ENCODE measurements around the gene NEUROG3.

NEUROG3 gene

GRCh38 chr10:69583106-69583505 is 9.9 kb upstream of the NEUROG3 start:
- Histone ChIP-seq H3K9me3 (no peaks in the 10 kb centered on the region), H3K27me3 (peaks cover 87% of the 10 kb centered on the region), H3K27ac (no peak overlapping the region), H3K4me3 (ENCODE audit: low read depth in 1 of 2, low read length in 1 of 2) (no peak overlapping the region), H3K4me1 (ENCODE audit: control insufficient read depth in 1 of 2, insufficient read depth in 1 of 2, low read depth in 1 of 2, low read length in 1 of 2) (no peaks in the 10 kb centered on the region), H3K36me3 (no peaks in the 10 kb centered on the region)
- TF ChIP-seq, protein P1, sequence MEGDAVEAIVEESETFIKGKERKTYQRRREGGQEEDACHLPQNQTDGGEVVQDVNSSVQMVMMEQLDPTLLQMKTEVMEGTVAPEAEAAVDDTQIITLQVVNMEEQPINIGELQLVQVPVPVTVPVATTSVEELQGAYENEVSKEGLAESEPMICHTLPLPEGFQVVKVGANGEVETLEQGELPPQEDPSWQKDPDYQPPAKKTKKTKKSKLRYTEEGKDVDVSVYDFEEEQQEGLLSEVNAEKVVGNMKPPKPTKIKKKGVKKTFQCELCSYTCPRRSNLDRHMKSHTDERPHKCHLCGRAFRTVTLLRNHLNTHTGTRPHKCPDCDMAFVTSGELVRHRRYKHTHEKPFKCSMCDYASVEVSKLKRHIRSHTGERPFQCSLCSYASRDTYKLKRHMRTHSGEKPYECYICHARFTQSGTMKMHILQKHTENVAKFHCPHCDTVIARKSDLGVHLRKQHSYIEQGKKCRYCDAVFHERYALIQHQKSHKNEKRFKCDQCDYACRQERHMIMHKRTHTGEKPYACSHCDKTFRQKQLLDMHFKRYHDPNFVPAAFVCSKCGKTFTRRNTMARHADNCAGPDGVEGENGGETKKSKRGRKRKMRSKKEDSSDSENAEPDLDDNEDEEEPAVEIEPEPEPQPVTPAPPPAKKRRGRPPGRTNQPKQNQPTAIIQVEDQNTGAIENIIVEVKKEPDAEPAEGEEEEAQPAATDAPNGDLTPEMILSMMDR (IDR thresholded peaks at IDR 0.05): no peak

DNA sequence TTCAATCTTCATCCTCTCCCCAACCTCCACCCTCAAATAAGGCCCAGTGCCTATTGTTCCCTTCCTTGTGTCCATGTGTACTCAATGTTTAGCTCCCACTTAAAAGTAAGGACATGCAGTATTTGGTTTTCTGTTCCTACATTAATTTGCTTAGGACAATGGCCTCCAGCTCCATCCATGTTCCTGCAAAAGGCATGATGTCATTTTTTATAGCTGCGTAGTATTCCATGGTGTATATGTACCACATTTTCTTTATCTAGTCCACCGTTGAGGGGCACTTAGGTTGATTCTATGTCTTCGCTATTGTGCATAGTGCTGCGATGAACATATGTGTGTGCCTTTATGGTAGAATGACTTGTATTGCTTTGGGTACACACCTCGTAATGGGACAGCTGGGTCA is 7.2 kb upstream of the NEUROG3 start:
- Histone ChIP-seq H3K36me3 (no peaks in the 10 kb centered on the region), H3K27ac (no peak overlapping the region), H3K27me3 (peaks cover 96% of the 10 kb centered on the region), H3K4me3 (ENCODE audit: low read depth in 1 of 2, low read length in 1 of 2) (no peak overlapping the region), H3K4me1 (ENCODE audit: control insufficient read depth in 1 of 2, insufficient read depth in 1 of 2, low read depth in 1 of 2, low read length in 1 of 2) (no peaks in the 10 kb centered on the region), H3K9me3 (no peaks in the 10 kb centered on the region)
- TF ChIP-seq, protein P1 (IDR thresholded peaks at IDR 0.05): no peak

GRCh38 chr10:69579464-69580060 is 6.3 kb upstream of the NEUROG3 start:
- TF ChIP-seq, protein P1 (IDR thresholded peaks at IDR 0.05): no peak
- Histone ChIP-seq H3K4me3 (ENCODE audit: low read depth in 1 of 2, low read length in 1 of 2) (no peak overlapping the region), H3K9me3 (no peaks in the 10 kb centered on the region), H3K27ac (no peak overlapping the region), H3K27me3 (peaks cover 98% of the 10 kb centered on the region), H3K36me3 (no peaks in the 10 kb centered on the region), H3K4me1 (ENCODE audit: control insufficient read depth in 1 of 2, insufficient read depth in 1 of 2, low read depth in 1 of 2, low read length in 1 of 2) (no peaks in the 10 kb centered on the region)

DNA sequence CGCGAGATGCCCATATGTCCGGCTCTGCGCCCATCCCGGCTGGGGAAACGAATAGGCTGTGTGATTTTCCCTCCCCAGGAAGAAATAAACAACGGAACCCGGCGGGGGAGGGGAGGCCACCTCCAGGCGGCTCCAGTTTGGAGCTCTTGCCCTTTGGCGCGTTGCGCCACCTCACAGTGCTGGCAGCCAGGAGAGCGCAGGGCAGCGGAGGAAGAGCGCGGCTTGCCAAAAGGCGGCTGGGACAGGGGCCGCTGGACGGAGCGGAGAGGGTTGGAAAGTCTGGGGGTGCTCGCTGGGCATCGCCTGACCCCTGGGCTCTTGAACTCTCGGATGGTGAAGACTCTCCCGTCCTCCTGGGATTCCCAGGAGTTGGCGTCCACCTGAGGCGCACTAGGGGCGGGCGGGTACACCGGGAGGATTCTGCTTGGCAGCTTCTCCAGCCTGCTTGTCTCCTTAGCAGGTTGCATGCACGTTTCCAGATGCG is 5.3 kb upstream of the NEUROG3 start:
- H3K36me3 ChIP-seq: no peaks in the 10 kb centered on the region
- H3K9me3 ChIP-seq: no peaks in the 10 kb centered on the region
- H3K27me3 ChIP-seq: peaks cover 99% of the 10 kb centered on the region
- TF ChIP-seq, protein P1 (IDR thresholded peaks at IDR 0.05): no peak
- H3K4me1 ChIP-seq (ENCODE audit: control insufficient read depth in 1 of 2, insufficient read depth in 1 of 2, low read depth in 1 of 2, low read length in 1 of 2): no peaks in the 10 kb centered on the region
- no peak overlapping the region for H3K27ac ChIP-seq
- no peak overlapping the region for H3K4me3 ChIP-seq (ENCODE audit: low read depth in 1 of 2, low read length in 1 of 2)

DNA sequence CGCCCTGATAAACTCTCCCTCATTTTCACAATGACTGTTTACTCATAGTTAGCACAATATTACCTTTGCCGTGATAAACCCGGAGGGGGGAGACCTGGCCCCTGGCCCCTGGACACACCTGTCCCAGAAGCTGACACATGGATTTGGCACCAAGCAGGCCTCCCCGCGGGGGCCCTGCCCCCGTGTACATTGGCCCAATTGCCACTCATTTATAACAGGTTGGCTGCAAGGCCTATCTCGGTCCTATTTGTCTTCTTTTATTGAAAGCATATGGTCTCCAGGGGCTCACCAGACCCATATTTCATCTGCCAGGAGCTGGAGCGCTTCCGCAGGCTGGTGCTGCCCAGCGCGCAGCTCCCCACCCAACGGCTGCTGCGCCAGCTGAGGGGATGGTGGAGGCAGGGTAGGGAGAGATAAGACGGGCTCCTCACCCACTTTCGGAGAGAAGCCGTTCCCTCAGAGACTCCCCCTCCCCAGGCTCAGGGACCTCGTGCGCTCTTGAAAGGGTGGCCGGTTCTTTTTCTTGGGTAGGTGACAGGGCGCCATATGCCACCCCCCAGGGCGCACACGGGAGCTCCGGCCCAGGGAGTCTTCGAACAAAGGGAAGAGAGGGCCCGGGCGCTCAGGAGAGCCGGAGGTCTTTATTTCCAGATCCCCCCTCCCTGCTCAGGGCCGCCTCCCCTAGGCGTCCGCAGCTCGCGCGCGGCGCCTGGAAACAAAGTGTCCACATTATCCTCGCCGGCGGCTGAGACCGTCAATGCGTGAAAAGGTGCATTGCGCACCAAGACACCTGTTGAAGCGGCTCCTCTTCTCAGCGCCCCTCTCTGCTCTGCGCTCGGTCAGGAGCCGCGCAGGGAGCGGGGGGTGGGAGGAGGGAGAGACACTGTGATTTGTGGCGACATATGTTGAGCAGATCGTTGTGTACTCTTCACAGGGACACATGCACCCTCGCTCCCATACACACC is 4.3 kb upstream of the NEUROG3 start:
- H3K4me3 ChIP-seq (ENCODE audit: low read depth in 1 of 2, low read length in 1 of 2): no peak overlapping the region
- H3K9me3 ChIP-seq: no peaks in the 10 kb centered on the region
- peaks cover 99% of the 10 kb centered on the region for H3K27me3 ChIP-seq
- TF ChIP-seq, protein P1 (IDR thresholded peaks at IDR 0.05): no peak
- no peaks in the 10 kb centered on the region for H3K36me3 ChIP-seq
- H3K4me1 ChIP-seq (ENCODE audit: control insufficient read depth in 1 of 2, insufficient read depth in 1 of 2, low read depth in 1 of 2, low read length in 1 of 2): no peaks in the 10 kb centered on the region
- no peak overlapping the region for H3K27ac ChIP-seq

Data from neutrophil (primary cell).